Lower leg skin (tissue), 3 donors: ENCODE results near the gene ZFYVE16.

Experiments used
- CTCF ChIP-seq, 3 donors: fragments of 450-650 bp; IDR thresholded peaks; one replicate each; pipeline ENCODE4 v1.5.1; 2016; ENCODE audit warnings: antibody characterized with exemption in 3 of 3, mild to moderate bottlenecking in 3 of 3, moderate library complexity in 2 of 3
- POLR2A ChIP-seq, 2 donors: fragments of 450-650 bp; IDR thresholded peaks; one replicate each; pipeline ENCODE4 v1.6.1; 2016 to 2017; ENCODE audit warnings: antibody characterized with exemption in 2 of 2, mild to moderate bottlenecking in 1 of 2, moderate library complexity in 1 of 2

- TF ChIP-seq CTCF (IDR thresholded peaks at IDR 0.05), result no peak
- TF ChIP-seq POLR2A (IDR thresholded peaks at IDR 0.05), result no peak
Measured at GRCh38 chr5:80482578-80482977, 74.7 kb downstream of the ZFYVE16 start.
